Right ventricle myocardium inferior (tissue), 1 donor: Measurements from ENCODE around the gene KLHDC4. TPM values are rescaled to one million over a fixed set of nuclear protein-coding genes. Genes with fewer than 3 reads are reported as not detected.

ENCODE experiments used
- ATAC-seq: fragments of 200-7000 bp; cut with Tn5 transposase; one replicate; pipeline ENCODE4 v1.9.1; 2020; ENCODE audit warnings: mild to moderate bottlenecking, moderate library complexity
- DNase-seq: peaks from one replicate; pipeline ENCODE4 v3.0.0; 2021; ENCODE audit errors: missing footprints
- intact Hi-C: fragments of 100-400 bp; cut with DNase I; formaldehyde crosslinking; loops from one replicate; pipeline ENCODE4 v1.11.0; 2022
- total RNA-seq: library from RNA; stranded (reverse); fragmentation: NEBNext Ultra II Directional; extraction: Animal tissue kit (Norgen Biotek cat#: 25700); gene quantifications from one replicate; pipeline ENCODE4 v1.2.1, GENCODE V29; 2021
- donor health status: DM: no; HTN: yes; CAD: no; lungs with severe emphysema.

The KLHDC4 gene
- total RNA-seq, 1 donor from 2014 or later = 10.0 TPM

DNA sequence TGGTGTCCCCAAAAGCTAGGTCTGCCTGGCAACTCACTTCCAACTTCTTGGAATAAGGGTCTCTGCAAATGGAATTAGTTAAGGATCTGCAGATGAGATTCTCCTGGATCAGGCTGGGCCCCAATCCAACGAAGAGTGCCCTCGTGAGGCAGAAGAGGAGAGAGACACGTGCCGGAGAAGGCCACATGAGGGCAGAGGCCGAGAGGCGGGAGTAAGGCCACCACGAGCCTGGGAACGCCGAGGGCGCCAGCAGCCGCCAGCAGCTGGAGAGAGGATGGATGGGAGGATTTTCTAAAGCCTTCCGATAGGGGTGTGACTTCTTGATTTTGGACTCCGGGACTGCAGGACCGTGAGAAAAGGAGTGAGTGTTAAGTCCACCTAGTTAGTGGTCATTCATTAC, 87.2 kb downstream of the KLHDC4 start:
- no peak for DNase-seq

DNA sequence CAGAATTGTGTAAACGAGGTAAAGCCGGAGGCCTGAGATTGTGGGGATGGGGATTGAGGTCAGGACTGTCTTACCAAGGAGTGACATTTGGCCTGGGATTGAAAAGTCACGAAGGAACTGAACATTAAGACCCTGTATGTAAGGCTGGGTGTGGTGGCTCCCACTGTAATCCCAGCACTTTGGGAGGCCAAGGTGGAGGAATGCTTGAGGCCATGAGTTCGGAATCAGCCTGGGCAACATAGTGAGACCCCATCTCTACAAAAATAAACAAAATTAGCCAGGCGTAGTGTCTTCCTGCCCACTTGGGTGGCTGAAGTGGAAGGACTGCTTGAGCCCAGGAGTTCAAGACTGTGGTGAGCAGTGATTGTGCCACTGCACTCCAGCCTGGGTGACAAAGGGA, 88.0 kb downstream of the KLHDC4 start:
- DNase-seq (no peak), ATAC-seq (no peak)
- intact Hi-C loops = no loop called here

More for the DNA sequence above, 87.2 kb downstream of the KLHDC4 start:
- ATAC-seq = no peak
- intact Hi-C loops = no loop called here

DNA sequence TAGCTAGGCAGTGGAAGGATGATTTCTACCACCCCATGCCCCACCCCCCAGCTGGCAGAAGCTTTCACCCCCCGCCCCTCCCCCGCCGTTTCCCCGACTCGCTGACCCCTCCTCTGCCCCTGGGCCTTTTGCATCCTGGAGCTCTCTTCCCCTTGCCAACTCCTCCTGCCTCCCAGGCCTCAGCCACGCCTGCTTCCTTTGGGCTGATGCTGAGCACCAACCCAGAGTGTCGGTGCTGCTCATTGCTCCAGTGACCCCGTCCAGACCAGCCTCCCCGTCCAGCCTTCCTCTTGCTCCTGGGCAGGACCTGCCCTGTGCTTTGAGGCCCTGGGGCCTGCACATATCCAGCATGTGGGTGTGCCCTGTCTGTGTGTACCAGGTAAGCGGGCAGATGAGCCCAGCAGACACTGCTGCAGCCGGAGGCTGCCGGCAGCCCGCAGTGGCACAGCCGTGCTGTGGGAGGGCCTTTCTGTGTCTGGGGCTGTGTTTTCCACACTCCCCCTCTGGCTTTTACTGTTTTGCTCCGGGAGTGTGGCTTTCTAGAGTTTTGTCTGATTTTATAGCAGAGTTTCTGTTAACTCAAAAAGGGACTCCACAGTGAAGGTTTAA, 90.6 kb downstream of the KLHDC4 start:
- DNase-seq = no peak
- no peak for ATAC-seq
- intact Hi-C loops = no loop called here

DNA sequence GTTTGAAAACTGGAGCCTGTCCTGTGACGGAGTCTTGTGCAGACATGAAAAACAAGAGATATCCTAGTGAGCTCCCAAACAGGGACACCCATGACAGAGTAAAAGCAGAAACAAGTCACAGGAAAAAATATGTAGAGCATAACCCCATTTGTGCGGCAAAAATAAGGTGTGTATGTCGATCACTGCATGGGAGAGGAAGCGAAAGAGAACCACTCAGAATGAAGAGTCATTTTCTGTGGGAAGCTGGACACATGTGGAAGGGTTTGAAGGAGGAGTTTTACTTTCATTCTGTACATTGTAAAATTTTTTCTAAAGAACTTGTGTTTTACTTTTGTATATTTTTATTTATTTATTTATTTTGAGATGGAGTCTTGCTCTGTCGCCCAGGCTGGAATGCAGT, 91.4 kb downstream of the KLHDC4 start:
- intact Hi-C loops = no loop called here
- DNase-seq (no peak), ATAC-seq (no peak)

DNA sequence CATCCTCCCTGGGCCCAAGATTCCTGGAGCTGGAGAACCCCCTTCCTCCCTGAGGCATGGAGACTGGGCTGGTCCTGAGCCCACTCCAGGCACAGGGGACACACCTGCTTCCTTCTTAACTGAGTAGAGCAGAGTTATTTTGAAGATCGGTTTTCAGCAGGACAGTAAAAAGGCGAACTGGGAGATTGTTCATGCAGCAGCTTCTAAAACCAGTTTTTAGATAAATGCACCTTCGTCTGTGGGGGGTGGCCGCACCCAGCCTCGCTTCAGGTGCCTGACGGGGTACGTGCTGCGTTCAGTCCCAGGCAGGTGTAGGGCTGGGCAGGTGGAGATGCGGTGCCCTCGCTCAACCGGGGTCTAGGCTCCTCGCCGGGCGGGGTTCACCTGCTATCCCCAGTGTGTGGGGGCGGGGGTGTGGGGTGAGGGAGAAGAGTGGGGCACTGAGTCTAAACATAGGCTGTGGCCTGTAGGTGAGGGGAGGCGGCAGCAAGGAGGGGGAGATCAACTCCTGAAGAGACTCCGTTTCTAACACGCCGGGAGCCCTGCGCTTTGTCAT, 94.0 kb downstream of the KLHDC4 start:
- no peak for ATAC-seq
- no peak for DNase-seq
- intact Hi-C loops = no loop called here

DNA sequence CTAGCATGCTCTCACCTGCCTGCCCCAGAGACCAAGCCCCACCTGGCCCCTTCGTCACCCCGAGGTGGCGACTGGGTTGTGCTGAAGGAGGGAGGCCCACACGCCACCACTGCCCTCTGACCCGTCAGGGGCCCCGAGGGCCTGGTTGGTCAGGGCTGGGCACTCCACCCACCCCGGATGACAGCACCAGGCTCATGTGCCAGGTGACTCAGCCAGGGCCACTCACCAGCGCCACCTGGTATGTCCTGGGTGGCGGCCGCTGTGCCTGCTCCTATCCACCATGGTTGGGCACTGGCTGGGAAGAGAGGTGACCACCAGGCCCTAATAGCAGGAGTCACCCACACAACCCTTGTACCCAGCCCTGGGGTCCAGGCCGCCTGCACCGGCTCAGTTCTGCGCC, 94.6 kb downstream of the KLHDC4 start:
- ATAC-seq = no peak
- no peak for DNase-seq
- intact Hi-C loops = no loop called here

DNA sequence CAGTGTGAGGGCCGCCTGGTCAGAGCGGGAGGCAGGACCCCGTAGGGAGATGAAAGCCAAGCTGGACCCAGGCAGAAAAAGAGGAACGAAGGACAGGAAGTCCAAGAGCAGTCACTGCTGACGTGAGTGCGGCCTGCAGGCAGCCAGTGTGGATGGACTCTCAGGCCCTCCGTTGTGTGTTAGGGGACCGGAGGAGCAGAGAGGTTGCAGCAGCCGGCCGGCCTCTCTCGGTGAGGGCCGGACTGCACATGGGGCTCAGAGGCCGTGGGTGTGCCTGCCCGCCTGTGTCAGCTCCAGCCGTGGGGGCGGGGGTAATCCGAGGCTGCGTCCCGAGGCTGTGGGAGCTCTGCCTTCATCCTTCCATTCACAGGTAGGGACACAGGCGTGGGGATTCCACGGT, 96.1 kb downstream of the KLHDC4 start:
- intact Hi-C loops = no loop called here
- no peak for ATAC-seq

DNA sequence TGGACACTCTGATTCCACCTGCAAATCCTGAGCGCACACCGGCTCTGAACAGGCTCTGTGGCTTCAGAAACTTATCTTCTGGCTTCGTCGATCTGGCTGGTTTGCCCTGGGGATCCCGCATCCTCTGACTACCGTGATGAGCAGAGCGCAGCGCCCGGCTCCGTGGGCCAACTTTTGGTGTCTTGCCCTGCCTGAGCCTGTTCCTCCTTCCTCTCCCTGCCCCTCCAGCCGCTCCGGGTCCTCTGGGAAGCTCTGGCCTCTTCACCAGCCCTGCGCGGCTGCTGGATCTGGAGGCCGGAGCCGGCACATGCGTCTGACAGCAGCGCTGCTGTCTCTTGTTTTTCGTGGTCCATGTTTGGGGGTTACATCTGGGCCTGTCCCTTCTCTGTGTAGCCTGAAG, 97.8 kb downstream of the KLHDC4 start:
- ATAC-seq = no peak
- no peak for DNase-seq
- intact Hi-C loops = no loop called here

More for the DNA sequence above, 96.1 kb downstream of the KLHDC4 start:
- no peak for DNase-seq

DNA sequence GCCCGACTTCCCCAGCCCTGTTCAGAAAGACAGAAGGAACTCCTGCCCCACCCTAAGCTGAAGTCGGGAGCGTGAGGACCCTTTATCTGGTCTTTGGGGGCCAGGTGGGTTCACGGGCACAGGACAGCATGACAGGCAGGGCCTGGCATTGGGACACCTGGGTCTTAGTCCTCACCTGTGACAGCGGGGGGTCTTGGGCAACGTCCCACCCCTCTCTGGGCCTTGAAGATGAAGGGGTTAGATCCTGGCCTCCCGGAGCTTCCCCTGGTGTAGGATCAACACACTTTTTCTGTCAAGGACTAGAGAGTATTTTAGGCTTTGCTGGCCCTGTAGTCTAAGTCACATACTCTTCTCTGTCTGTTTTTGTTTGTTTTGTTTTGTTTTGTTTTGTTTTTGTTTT, 98.3 kb downstream of the KLHDC4 start:
- intact Hi-C loops = no loop called here
- no peak for ATAC-seq
- no peak for DNase-seq

DNA sequence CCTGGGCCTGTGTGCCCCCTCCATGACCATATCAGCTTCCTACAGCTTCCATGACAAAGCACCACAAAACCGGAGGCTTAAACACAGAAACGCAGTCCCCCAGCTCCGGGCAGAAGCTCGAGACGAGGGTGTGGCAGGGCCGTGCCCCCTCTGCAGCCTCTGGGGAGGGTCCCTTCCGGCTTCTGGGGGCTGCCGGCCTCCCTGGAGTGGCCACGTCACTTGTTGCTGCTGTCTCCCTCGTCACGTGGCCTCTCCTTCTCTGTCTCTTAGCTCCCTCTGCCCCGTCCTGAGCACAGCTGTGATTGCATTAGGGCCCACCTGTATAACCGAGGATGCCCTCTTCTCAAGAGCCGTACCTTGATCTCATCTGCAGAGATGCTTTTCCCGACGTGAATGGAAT, 98.9 kb downstream of the KLHDC4 start:
- ATAC-seq = no peak
- DNase-seq = no peak
- intact Hi-C loops = no loop called here

DNA sequence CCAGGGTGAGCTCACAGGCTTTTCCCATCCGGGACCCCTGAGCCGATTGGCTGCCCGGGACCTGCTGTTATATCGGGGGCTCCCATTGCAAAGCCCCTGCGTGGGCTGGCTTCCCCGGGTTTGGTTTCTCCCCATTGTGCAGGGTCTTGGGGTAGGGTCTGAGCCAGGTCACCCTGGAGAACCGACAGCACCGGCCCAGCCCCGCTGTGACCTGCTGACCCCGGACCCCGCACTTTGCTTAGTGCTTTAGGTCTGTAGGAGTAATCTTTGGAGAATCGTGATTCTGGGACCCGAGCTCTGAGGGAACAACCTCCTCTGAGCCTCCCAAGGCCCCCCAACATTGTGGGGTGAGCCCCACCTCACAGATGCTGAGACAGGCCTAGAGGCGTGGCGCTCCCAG, 100.6 kb downstream of the KLHDC4 start:
- no peak for DNase-seq
- intact Hi-C loops = no loop called here
- ATAC-seq = no peak

DNA sequence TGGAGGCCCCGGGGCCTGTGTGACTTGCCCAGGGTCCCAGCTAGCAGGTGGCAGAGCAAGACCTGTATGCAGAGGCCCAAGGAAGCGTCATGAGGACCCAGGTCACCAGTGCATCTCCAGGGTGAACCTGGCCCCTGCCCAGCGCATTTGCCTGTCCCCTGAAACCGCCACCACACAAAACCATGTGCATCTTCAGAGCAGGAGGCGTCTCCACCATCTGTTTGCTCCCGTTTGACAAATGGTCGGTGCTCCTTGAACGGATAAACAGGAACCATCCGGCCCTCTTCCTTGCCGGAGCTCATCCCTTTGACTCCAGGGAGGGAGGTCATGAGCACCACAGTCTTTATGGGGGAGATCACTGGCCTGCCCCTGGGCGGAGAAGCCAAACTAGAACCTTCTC, 101.0 kb downstream of the KLHDC4 start:
- intact Hi-C loops = no loop called here
- DNase-seq (no peak), ATAC-seq (no peak)

DNA sequence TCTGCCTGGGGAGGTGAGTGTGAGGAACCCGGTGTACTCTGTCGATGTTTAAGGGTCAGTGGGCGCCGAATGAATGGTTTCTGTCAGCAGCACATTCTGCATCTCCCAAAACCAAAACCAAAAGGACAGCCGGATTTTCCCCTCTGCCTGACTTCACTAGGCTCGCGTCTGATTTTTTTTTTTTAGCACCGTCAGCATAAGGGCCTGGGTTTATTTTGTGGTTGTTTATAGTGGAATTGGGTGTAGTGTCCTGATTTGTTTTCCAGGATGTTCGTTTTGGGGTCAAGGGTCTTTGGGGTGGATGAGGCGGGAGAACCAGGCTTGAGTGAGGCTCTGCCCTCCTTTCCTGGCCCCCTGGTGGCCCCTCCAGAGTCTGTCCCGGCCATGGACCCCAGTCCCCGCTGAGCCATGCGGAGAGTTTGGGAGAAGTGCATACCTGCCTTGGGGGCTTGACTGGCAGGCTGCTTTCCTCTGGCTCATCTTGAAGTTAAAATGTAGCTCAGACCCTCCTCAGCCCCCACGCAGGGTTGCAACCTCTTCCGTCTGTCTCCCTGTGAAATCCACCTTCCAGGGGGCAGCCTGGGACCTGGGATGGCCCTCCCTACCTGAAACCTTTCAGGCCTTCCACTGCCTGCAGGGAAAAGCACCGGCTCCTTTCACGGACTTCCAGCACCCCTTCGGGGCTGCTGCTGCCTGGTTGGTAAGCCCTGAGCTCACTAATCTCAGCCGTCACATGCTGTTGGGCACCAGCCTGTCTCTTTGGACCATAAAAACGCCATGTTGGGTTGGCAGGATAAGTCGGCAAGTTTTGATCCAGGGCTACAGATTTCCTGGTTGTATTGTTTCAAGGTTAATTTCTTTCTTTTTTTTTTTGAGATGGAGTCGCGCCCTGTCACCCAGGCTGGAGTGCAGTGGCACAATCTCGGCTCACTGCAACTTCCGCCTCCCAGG, 103.3 kb downstream of the KLHDC4 start:
- DNase-seq (no peak), ATAC-seq (no peak)
- intact Hi-C loops = no loop called here

DNA sequence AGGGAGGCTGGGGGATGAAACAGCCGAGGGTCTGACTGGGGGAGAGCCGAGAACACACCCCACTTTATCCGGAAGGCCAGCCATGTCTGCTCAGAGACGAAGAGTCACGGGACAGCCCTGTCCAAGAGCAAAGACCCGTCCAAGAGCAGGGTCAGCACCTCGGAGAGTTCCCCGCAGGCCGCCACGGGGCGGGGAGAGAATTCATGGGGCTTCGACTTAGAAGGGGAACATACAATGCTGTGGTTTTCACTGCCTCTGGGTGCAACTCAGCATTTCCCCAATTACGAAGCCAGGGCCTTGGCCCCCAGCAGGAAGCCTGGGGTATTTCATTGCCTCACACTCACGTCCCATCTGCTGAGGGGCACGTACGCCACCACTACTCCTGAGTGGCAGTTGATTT, 104.2 kb downstream of the KLHDC4 start:
- DNase-seq (no peak), ATAC-seq (peak; percentile 47)
- intact Hi-C loops = no loop called here

DNA sequence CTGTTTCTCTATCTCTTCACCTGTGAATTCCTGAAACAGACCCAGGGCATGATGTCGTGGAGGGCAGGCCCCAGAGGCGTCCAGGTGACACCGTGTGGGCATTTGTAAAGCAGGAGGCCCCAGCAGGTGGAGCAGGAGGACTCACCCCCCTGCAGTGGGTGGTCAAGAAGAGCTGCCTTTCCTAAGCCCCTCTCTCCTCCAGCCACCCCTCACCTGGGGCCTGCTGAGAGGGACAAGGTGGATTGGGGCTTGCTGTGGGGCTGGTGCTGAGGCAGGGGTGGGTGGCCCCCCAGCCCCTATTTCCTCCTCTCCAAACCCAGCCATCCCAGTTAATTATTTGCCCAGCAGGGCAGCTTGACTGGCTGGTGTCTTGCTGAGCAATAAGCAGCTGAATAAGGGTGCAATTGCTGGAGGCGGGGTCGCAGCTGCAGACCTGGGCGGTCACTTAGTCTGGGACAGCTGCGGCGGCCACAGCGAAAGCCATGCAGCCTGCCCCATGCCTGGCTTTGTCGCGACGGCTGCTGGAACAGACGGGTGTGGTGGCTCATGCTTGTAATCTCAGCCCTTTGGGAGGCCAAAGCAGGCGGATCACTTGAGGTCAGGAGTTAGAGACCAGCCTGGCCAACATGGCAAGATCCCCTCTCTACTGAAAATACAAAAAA, 107.1 kb downstream of the KLHDC4 start:
- intact Hi-C loops = no loop called here
- DNase-seq = no peak
- no peak for ATAC-seq

Other genes starting within 250 kb of the KLHDC4 start
- not detected for gene JPH3, start 163.5 kb downstream of the KLHDC4 start, total RNA-seq
- gene SLC7A5, start 103.5 kb upstream of the KLHDC4 start, total RNA-seq = 3.3 TPM
- gene CA5A, start 170.5 kb upstream of the KLHDC4 start, total RNA-seq = not detected
- 12.8 TPM for gene BANP, start 185.4 kb upstream of the KLHDC4 start, total RNA-seq